UCSD-AML1 (cell line): ENCODE data around the gene TRAPPC8.
"Not testable (repeated sequence)": the region's sequence is repeated elsewhere in the genome, so short reads cannot be mapped to it uniquely, and the experiment has no call there.

Source experiments
- DNase-seq: peaks from one replicate; lab custom pipeline; 2025; ENCODE audit not compliant: unreplicated experiment; lab: John Stamatoyannopoulos, UW

Gene TRAPPC8

GRCh38 chr18:31877900-31878299, 65.0 kb downstream of the TRAPPC8 start:
- DNase-seq, result no peak

DNA sequence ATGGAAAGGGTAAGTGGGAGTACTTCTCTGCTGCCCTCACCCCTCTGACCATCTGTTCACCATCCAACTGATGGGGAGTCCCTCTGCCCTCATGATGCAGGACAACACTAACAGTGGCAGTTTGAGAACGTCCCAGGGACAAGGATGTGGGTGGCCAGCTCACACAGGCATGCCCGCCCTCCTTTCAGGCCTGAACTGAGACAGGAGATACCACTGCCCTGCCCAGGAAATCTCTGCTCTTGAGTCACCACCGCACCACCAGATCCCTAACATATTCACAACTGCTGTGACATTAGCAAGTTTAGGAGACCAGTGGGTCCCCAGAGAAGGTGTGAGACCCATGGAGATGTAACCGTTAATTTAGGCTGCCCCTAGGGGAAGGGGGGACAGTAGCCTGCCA, 66.2 kb downstream of the TRAPPC8 start:
- DNase-seq, result no peak

DNA sequence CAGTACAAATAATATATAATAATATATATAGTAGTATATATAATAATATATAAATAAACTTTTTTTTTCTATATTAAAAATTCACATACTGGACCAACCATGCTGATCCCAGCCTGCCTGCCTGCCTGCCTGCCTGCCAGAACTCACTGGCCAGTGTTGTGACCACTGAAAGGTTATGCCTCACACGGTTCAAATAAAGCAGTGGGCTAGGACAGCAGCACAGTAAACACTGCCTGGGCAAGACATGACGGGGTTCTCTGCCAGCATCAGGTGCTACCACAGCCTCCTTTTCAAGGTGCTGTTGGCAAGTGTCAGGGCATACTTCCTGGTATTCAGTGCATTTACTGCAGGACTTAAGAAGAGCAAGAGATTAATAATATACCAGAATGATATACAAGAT, 67.6 kb downstream of the TRAPPC8 start:
- no peak for DNase-seq

DNA sequence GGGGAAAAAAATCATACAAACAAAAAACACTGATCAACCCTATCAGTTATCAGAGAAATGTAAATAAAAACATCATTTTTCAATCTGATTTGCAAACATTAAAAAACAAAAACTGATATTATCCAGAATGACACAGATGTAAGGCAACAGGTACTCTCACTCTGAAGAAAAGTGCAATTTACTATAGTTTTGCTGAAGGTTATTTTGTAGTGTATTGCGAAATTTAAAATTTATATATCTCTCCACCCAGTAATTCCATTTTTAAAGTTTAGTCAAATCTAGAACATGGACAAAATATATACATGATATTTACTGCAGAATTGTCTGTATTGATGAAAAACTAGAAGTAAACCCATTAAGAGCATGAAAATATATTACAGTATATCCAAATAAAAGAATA, 79.8 kb downstream of the TRAPPC8 start:
- DNase-seq, result no peak

DNA sequence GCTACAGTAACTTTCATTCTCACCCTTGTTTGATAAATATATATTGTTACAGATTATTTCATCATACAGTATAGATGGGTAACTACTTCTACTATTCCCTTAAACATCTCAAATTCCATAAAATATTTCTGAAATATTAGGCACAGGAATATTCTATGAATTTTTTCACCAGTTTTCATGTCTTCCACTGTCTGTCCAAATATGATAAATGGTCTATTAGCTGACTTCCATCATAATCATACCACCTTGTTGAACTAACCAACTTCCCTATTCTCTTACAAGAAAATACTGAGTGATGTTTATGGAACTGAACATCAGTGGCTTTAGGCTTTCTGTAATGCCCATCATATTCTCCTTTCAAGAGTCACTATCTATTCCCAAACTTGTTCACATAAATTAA, 82.4 kb downstream of the TRAPPC8 start:
- DNase-seq, result no peak

DNA sequence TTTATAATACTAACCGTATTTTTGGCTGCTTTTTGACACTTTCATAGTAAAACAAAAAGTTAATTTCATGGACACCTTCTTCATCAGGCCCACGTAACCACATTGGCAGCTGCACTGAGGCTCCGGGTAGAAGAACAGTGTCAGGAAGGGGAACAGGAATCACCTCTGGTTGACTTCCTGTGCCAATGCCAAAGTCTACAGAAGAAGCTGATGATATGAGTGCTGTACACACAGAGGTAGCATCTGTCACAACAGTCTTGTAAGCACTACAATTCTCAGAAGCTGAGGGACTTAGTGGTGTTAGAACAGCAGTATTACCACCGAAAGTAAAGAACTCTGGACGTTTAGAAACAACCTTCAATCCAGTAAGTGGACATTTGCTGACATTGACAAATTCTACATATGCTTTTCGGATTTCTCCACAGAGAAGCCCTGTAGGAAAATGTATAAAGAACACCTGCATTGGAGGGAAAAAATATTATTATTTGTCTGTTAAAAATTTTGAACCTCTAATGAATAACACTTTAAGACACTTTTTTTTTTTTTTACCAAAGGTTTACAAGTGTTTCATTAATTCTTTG, 85.3 kb downstream of the TRAPPC8 start:
- peak; percentile 10 for DNase-seq

- no peak for DNase-seq
These were observed 92.1 kb downstream of the TRAPPC8 start for GRCh38 chr18:31850844-31851243.

GRCh38 chr18:31840499-31840898, 102.4 kb downstream of the TRAPPC8 start:
- no peak for DNase-seq

GRCh38 chr18:31837879-31838278, 105.0 kb downstream of the TRAPPC8 start:
- DNase-seq, result no peak

GRCh38 chr18:31835528-31836133, 107.3 kb downstream of the TRAPPC8 start:
- DNase-seq, result no peak

DNA sequence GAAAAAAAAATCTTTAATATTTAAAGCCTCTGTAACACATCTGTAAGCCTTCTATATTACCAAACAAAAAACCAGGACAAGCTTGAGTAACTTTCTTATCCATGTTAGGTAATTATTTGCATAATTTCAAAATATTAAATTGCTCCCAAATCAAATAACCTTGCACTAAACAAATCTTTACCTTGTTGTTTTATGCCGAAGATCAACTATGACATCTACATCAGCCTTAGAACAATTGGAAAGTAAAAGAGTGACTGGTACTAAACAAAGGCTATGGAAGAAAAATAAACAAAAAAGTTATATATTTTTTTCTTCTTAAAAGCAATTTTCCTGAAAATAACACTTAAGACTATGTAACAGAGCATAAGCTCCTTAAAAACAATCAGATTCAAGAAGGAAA, 111.0 kb downstream of the TRAPPC8 start:
- DNase-seq, result no peak

DNA sequence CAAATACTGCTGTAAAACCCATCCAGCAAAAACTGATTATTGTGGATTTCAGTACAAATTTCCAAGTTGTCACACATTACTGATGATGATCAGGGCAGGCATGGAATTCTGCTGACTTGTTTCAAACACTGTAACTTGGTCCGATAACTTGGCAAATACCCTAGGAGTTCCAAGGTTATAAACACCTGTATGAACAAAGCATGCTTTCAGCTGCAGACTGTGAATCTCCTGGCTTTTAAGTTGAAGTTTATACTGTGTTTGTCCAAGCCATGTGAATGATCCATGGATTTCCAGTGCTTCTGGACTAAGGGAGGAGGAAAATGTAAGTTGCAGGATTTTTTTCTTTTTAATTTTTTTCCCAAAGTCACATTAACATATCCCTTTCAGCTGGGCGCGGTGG, 112.2 kb downstream of the TRAPPC8 start:
- no peak for DNase-seq

- no peak for DNase-seq
These were observed 114.3 kb downstream of the TRAPPC8 start for GRCh38 chr18:31828613-31829012.

- not testable (repeated sequence) for DNase-seq
These were observed 116.1 kb downstream of the TRAPPC8 start for GRCh38 chr18:31826673-31827325.

DNA sequence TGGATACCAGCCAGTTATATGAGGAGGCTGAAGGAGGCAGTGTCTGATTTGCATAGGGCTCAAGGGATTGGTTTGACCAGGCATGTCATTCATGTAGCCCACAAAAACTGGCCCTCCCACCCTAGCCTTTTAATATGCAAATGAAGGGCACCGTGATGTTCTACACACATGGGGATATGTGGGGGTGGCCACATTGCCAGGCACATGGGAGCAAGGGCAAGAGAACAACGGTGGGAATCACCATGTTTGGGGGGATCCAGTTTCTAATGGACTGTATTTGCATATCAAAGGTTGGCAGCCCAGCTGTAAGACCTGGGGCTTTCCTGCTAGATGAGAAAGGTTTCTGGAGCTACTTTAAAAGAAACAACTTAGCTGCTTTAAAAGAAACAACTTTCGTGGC, 117.2 kb downstream of the TRAPPC8 start:
- no peak for DNase-seq

DNA sequence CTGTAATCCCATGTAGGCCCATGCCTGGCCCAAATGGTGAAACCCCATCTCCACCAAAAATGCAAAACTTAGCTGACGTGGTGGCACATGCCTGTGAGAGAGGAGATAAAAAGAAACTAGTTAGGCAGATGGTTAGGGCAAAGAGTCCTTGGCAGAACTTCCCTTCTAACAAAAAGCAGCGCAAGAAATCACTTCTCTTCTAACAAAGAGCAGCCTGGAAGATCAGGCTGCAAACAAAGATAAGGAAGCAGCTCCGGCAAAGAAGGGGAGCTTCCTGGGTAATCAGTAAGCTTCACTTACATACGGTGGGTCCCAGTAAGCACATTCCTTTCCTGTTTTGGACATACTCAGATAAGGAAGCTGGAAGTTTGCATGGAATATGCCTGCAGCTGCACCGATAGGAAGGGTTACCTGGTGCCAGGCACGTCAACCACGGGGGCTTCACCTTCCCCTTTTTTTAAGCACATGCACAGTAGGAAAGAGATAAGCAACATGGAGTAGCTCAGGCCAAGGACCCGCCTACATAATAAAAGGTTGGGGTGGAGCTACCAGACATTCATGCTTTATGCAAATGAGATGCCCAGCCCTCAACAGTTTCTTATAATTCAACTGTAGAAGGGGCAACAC, 121.3 kb downstream of the TRAPPC8 start:
- DNase-seq, result no peak

DNA sequence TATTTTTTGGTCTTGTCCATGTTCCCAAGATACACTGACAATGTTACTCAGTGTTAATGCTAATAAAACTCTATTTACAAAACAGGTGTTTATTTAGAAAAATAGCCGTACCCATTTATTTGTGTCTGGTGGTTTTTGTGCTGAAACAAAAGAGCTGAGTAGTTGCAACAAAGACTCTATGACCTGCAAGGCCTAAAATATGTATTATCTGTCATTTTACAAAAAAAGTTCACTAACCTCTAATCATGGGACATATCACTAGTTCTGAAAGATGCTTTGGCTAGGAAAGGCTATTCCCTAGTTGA, 123.1 kb downstream of the TRAPPC8 start:
- no peak for DNase-seq

DNA sequence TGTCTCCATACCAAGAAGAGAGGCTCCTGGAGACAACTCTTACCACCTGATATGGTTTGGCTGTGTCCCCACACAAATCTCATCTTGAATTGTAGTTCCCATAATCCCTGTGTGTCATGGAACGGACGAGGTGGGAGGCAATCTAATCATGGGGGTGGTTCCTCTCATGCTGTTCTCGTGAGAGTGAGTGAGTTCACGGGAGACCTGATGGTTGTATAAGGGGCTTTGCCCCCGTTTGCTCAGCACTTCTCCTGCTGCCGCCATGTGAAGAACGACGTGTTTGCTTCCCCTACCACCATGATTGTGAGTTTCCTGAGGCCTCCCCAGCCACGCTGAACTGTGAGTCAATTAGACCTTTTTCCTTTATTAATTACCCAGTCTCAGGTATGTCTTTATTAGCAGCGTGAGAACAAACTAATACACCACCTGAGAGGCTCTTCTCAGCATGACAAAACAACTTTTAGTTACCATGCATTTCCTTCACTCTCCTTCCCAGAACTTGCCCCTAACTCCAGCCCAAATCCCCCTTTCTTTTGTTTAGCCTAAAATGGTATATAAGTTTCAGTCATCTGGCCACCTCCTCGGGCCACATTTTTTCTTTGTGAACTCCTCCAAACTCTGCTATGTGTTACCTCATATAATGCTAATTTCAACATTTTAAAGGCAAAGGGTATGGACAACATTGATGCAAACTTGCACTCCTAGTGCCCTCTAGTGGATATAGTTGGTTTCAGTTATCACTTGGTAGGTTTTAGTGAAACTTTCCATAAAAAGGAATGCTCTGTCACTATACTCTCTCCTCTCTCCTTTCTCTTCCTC, 123.6 kb downstream of the TRAPPC8 start:
- no peak for DNase-seq

DNA sequence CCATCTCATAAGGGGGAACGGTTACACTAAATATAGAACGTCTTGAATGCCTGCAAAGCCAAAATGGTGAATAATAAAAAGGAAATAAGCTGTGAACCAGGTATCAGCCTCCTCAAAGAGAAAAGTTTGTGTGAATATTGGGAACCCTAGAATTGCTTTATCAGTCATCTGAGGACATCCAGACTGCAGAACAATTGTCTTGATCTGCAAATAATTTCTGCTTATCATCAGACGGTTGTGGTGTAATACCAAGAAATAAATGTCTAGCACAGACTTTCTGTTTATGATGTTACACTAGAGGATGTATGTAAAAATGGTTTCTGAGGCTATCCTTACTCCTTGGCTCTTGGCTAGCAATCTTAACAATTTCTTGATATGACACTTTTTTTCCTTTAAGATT, 128.8 kb downstream of the TRAPPC8 start:
- DNase-seq, result no peak

GRCh38 chr18:31810336-31811130, 132.4 kb downstream of the TRAPPC8 start:
- DNase-seq, result not testable (repeated sequence)

DNA sequence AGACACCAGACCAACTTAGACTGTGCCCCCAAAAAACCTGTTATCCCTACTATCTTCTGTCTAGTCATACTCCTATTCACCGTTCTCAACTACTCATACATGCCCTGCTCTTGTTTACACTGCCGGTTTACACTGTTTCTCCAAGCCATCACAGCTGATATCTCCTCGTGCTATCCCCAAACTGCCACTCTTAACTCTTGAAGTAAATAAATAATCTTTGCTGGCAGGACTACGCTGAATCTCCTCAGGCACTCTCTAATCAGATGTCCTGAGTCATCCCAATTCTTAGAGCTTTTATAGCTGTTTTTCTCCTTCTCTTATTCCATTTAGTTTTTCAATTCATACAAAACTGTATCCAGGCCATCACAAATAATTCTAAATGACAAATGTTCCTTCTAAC, 133.9 kb downstream of the TRAPPC8 start:
- not testable (repeated sequence) for DNase-seq
